GM10266 (cell line): ENCODE data around the gene TAS2R19.

Source experiments
- DNase-seq: peaks from one replicate; pipeline ENCODE4 v3.0.0; 2012; ENCODE audit errors: extremely low spot score
- TF ChIP-seq, protein P1 (sequence below): IDR thresholded peaks from 2 replicates; pipeline ENCODE4 v1.5.1; 2012; ENCODE audit warnings: mild to moderate bottlenecking, low read depth; ENCODE audit not compliant: control insufficient read depth, insufficient read depth; ENCODE audit errors: missing control alignments

TAS2R19 gene

GRCh38 chr12:10986812-10987211 lies 35.6 kb downstream of the TAS2R19 start, which contains the start of gene TAS2R50:
TAS2R50 (minus strand) TSS chr12:10986912; CDS start chr12:10986860, 52 bp downstream.
- DNase-seq, result no peak
- TF ChIP-seq, protein P1, sequence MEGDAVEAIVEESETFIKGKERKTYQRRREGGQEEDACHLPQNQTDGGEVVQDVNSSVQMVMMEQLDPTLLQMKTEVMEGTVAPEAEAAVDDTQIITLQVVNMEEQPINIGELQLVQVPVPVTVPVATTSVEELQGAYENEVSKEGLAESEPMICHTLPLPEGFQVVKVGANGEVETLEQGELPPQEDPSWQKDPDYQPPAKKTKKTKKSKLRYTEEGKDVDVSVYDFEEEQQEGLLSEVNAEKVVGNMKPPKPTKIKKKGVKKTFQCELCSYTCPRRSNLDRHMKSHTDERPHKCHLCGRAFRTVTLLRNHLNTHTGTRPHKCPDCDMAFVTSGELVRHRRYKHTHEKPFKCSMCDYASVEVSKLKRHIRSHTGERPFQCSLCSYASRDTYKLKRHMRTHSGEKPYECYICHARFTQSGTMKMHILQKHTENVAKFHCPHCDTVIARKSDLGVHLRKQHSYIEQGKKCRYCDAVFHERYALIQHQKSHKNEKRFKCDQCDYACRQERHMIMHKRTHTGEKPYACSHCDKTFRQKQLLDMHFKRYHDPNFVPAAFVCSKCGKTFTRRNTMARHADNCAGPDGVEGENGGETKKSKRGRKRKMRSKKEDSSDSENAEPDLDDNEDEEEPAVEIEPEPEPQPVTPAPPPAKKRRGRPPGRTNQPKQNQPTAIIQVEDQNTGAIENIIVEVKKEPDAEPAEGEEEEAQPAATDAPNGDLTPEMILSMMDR, result no peak

GRCh38 chr12:10982244-10982643 lies 40.2 kb downstream of the TAS2R19 start:
- no peak for DNase-seq
- TF ChIP-seq, protein P1, result no peak

GRCh38 chr12:10974965-10975364 lies 47.5 kb downstream of the TAS2R19 start:
- no peak for DNase-seq

More at GRCh38 chr12:10974965-10975364, 47.5 kb downstream of the TAS2R19 start:
- TF ChIP-seq, protein P1, result no peak
